ENCODE measurements around the gene HMCN1.

DNA sequence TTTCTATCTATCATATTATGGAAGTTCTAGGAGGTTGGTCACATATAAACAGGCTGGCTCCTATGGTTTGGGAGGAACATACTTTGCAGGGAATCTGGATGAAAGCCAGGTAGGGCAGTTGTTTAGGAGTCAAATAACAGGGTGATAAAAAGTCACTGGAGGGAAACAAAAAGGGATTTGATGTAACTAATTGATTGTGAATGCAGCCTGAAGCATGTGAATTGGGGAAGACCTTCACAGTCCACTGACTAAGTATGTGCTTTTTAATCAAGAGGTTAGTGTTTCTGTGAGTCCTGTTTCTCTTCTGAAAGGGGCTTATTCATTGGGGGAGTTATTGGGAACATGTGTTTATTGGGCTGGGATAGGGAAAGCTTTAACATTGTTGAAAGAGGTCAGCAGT is 41.3 kb downstream of the HMCN1 start:
- TF ChIP-seq, protein P1, sequence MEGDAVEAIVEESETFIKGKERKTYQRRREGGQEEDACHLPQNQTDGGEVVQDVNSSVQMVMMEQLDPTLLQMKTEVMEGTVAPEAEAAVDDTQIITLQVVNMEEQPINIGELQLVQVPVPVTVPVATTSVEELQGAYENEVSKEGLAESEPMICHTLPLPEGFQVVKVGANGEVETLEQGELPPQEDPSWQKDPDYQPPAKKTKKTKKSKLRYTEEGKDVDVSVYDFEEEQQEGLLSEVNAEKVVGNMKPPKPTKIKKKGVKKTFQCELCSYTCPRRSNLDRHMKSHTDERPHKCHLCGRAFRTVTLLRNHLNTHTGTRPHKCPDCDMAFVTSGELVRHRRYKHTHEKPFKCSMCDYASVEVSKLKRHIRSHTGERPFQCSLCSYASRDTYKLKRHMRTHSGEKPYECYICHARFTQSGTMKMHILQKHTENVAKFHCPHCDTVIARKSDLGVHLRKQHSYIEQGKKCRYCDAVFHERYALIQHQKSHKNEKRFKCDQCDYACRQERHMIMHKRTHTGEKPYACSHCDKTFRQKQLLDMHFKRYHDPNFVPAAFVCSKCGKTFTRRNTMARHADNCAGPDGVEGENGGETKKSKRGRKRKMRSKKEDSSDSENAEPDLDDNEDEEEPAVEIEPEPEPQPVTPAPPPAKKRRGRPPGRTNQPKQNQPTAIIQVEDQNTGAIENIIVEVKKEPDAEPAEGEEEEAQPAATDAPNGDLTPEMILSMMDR (IDR thresholded peaks at IDR 0.05), result no peak
- no peak for TF ChIP-seq EP300 (IDR thresholded peaks at IDR 0.05)
